Mesodermal cell (in vitro differentiated cells): ENCODE results near the gene FREM1.

Source experiments
- H3K27ac ChIP-seq: 2 replicates; pipeline ENCODE4 v1.7.0; 2013; ENCODE audit warnings: mild to moderate bottlenecking, low read depth, low read length, moderate library complexity; ENCODE audit not compliant: severe bottlenecking
- H3K36me3 ChIP-seq: 2 replicates; pipeline ENCODE4 v1.7.1; 2013; ENCODE audit warnings: mild to moderate bottlenecking, low read length, moderate library complexity; ENCODE audit not compliant: control insufficient read depth, insufficient read depth
- H3K4me1 ChIP-seq: one replicate; pipeline ENCODE4 v1.7.1; 2013; ENCODE audit warnings: mild to moderate bottlenecking, low read length; ENCODE audit not compliant: insufficient read depth, control insufficient read depth, poor library complexity, severe bottlenecking
- H3K4me3 ChIP-seq: 2 replicates; pipeline ENCODE4 v1.7.0; 2013; ENCODE audit warnings: low read length, control low read depth, mild to moderate bottlenecking; ENCODE audit not compliant: insufficient read depth, poor library complexity, severe bottlenecking; ENCODE audit errors: extremely low read depth
- H3K9me3 ChIP-seq: 2 replicates; pipeline ENCODE4 v1.7.1; 2013; ENCODE audit warnings: mild to moderate bottlenecking, low read length, moderate library complexity; ENCODE audit not compliant: control insufficient read depth
- WGBS, 2 experiments: methylation state at CpG; one replicate each; pipeline ENCODE4 v1.1.5; 2013; ENCODE audit warnings: missing lambda C conversion rate in 2 of 2; ENCODE audit not compliant: insufficient coverage in 2 of 2; 5-methylcytosine and 5-hydroxymethylcytosine counted together

Gene FREM1

GRCh38 chr9:14746626-14747025, 163.6 kb downstream of the FREM1 start:
- H3K27ac ChIP-seq, result peak overlapping the region; percentile 63
- no peaks in the 10 kb centered on the region for H3K4me1 ChIP-seq
- peaks cover 7% of the 10 kb centered on the region for H3K36me3 ChIP-seq
- WGBS, 2 experiments, result 81% methylated on average over 2 of the region's 3 CpGs; no CpG with 5 or more reads in 1 of the 2 experiments
- H3K9me3 ChIP-seq, result no peaks in the 10 kb centered on the region
- no peak overlapping the region for H3K4me3 ChIP-seq

DNA sequence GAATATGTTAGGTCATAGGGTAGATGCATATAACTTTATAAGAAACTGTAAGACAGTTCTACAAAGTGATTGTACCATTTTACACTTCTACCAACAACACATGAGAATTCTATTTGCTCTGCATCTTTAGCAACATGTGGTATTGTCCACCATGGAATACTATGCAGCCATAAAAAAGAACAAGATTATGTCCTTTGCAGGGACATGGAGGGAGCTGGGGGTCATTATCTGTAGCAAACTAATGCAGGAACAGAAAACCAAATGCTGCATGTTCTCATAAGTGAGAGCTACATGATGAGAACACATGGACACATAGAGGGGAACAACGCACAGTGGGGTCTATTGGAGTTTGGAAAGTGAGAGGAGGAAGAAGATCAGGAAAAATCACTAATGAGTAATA, 165.5 kb downstream of the FREM1 start:
- H3K4me3 ChIP-seq, result no peak overlapping the region
- H3K27ac ChIP-seq, result no peak overlapping the region
- peaks cover 7% of the 10 kb centered on the region for H3K36me3 ChIP-seq
- WGBS, 2 experiments, result no CpG with 5 or more reads among the region's 1 CpG
- no peaks in the 10 kb centered on the region for H3K9me3 ChIP-seq
- no peaks in the 10 kb centered on the region for H3K4me1 ChIP-seq

- no peak overlapping the region for H3K27ac ChIP-seq
- no peaks in the 10 kb centered on the region for H3K4me1 ChIP-seq
- H3K36me3 ChIP-seq, result peaks cover under 1% of the 10 kb centered on the region
- WGBS, 2 experiments, result 100% methylated on average over 1 of the region's 3 CpGs; no CpG with 5 or more reads in 1 of the 2 experiments
- no peak overlapping the region for H3K4me3 ChIP-seq
- H3K9me3 ChIP-seq, result no peaks in the 10 kb centered on the region
Measured at GRCh38 chr9:14741369-14741768, 168.9 kb downstream of the FREM1 start.

- Histone ChIP-seq H3K4me3 (no peak overlapping the region), H3K4me1 (no peaks in the 10 kb centered on the region), H3K27ac (no peak overlapping the region), H3K9me3 (no peaks in the 10 kb centered on the region), H3K36me3 (no peaks in the 10 kb centered on the region)
- WGBS, 2 experiments, result no CpG with 5 or more reads among the region's 5 CpGs
Measured at GRCh38 chr9:14733133-14733532, 177.1 kb downstream of the FREM1 start.

DNA sequence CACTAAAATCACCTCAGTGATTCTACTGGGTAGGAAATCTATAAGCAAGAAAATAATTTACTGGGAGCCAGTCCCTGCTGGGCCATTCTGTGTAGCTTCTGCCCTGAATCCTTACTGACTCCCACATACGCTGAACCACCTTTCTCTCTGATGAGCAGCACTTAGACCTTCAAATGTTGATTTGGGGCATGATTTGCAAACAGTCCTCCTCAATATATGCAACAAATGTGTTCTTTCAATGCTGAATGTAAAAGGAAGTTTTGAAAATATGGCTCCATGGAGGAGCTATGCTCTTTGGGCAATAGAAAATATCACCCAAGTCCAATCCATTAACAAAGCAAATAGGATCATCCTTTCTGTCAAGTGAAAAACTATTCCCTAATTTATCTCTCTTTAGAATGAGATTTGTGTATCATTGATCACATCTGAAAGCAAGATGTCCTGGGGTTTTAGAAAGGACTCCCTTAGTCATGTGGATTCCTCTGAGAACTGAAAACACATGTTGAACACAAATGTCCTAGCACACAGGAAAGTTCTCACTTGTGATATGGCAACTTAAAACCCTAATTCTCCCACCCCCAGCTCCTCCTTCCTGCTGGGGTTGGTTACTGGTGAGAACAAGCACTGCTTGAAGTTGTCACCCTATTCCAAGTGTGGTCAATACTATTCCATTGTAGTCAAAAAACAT, 178.8 kb downstream of the FREM1 start:
- H3K4me1 ChIP-seq, result no peaks in the 10 kb centered on the region
- H3K27ac ChIP-seq, result no peak overlapping the region
- no peaks in the 10 kb centered on the region for H3K9me3 ChIP-seq
- no peaks in the 10 kb centered on the region for H3K36me3 ChIP-seq
- no peak overlapping the region for H3K4me3 ChIP-seq
- WGBS, 2 experiments, result 100% methylated on average over 1 of the region's 1 CpG; no CpG with 5 or more reads in 1 of the 2 experiments

- Histone ChIP-seq H3K4me1 (no peaks in the 10 kb centered on the region), H3K27ac (no peak overlapping the region), H3K9me3 (no peaks in the 10 kb centered on the region), H3K36me3 (no peaks in the 10 kb centered on the region), H3K4me3 (no peak overlapping the region)
- WGBS, 2 experiments, result 89% methylated on average over 2 of the region's 2 CpGs; no CpG with 5 or more reads in 1 of the 2 experiments
Measured at GRCh38 chr9:14730461-14730898, 179.7 kb downstream of the FREM1 start.

GRCh38 chr9:14723301-14723700, 186.9 kb downstream of the FREM1 start:
- H3K27ac ChIP-seq, result no peak overlapping the region
- H3K4me1 ChIP-seq, result peaks cover 5% of the 10 kb centered on the region
- no peak overlapping the region for H3K4me3 ChIP-seq
- H3K9me3 ChIP-seq, result no peaks in the 10 kb centered on the region
- no peaks in the 10 kb centered on the region for H3K36me3 ChIP-seq
- WGBS, 2 experiments, result 0% methylated on average over 1 of the region's 4 CpGs; no CpG with 5 or more reads in 1 of the 2 experiments

DNA sequence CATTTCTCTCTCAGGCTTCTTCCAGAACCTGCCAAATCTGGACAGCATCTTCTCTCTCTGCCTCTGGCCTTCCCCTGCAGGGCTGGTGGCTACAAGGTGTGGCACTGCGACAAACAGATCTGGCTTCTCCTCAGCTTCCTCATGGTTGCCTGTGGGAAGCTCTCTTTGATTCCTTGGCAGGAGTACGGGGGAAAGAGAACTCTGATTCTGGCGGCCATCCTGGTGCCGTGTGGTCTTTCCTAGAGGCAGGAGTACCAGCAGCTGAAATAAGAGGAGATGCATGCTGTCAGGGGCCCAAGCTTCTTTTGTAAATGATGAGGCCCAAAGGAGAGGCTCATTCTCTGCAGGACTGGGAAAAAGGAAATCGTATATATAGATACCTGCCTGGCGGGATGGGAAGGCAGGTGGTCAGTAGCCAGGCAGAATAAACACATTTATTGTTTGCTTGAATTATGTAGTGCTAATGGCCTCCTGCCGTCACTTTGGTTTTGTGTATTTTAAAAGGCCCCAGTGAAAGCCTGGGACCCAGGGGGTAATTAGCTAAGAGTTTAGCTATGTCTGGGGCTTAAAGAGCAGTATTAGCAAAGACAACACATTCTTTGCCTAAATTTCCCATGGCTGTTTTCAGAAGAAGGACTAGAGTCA, 187.7 kb downstream of the FREM1 start, which contains the start of gene CER1:
TSS of gene CER1 (minus strand) at position 343 of the 645 bp plus-strand sequence. CDS start at position 282, 61 bp downstream.
- Histone ChIP-seq H3K4me3 (no peak within 1 kb of the TSS), H3K27ac (no peak within 1 kb of the TSS), H3K36me3 (no peaks in the 10 kb centered on the region), H3K9me3 (no peaks in the 10 kb centered on the region), H3K4me1 (peaks cover 5% of the 10 kb centered on the region)
- WGBS, 2 experiments, result 17 to 18% methylated on average over 3 to 4 of the region's 7 CpGs

DNA sequence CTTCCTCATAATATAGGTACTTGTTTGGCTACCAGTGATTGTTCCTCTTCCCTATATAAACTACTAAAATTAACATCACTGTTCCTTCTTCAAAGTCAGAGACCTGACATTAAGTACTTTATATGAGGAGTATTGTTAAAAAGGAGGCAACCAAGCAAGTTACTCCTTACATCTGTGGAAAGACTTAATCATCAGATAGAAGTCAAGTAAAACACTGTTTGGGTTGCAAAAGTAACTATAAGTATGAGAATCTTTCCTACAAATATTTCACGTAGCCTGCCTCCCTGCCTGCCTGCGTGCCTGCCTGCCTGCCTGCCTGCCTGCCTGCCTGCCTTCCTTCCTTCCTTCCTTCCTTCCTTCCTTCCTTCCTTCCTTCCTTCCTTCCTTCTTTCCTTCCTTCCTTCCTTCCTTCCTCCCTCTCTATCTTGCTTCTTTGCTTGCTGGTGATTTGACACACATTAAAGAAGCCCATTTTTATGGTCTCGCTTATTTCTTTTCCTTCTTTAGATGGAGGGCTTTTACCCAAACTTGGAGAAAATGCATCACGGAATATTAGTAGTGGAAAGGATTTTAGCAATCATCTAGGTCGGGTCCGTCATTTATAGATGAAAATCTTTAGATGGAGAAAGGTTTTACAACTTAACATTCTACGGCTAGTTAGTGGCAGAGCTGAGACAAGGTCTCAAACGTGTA, 190.9 kb downstream of the FREM1 start:
- H3K9me3 ChIP-seq, result no peaks in the 10 kb centered on the region
- H3K27ac ChIP-seq, result no peak overlapping the region
- H3K4me3 ChIP-seq, result no peak overlapping the region
- H3K36me3 ChIP-seq, result no peaks in the 10 kb centered on the region
- WGBS, 2 experiments, result 79 to 100% methylated on average over 3 to 5 of the region's 8 CpGs
- peaks cover 5% of the 10 kb centered on the region for H3K4me1 ChIP-seq

DNA sequence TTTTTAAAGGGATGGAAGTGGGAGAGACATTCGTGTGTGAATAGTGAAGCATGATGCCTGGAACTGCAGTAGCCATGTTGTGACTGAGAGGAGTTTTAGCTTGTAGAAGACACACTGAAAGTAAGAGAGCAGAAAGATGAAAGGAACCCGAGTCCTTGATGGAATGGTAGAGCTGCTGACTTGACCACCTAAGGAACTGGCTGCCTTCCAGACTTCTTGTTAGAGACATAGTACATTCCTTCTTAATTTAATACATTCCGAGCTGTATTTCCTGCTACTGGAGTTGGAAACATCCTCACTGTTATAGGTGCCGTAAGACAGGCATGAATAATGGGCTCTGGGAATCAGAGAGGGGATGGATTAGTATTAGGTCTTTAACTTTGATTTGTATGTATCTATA, 195.1 kb downstream of the FREM1 start:
- Histone ChIP-seq H3K4me3 (no peak overlapping the region), H3K4me1 (no peaks in the 10 kb centered on the region), H3K27ac (no peak overlapping the region), H3K9me3 (no peaks in the 10 kb centered on the region), H3K36me3 (no peaks in the 10 kb centered on the region)
- 67 to 92% methylated on average over 1 to 2 of the region's 4 CpGs for WGBS, 2 experiments
